Measurements from ENCODE around the gene GON7.
"Not testable (repeated sequence)": the region's sequence is repeated elsewhere in the genome, so short reads cannot be mapped to it uniquely, and the experiment has no call there.

DNA sequence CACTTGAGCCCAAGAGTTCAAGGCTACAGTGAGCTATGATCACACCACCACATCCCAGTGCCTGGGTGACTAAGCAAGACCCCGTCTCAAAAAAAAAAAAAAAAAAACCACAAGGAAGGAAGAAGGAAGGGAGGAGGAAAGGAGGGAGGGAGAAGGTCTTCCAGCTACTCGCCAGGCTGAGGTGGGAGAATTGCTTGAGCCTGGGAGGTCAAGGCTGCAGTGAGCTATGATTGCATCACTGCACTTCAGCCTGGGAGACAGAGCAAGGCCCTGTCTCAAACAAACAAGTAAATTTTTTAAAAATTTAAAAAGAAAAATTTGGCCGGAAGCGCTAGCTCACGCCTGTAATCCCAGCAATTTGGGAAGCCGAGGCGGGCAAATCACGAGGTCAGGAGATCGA, 38.3 kb downstream of the GON7 start:
- not testable (repeated sequence) for TF ChIP-seq POLR2A (IDR thresholded peaks at IDR 0.05)
- TF ChIP-seq, protein P1, sequence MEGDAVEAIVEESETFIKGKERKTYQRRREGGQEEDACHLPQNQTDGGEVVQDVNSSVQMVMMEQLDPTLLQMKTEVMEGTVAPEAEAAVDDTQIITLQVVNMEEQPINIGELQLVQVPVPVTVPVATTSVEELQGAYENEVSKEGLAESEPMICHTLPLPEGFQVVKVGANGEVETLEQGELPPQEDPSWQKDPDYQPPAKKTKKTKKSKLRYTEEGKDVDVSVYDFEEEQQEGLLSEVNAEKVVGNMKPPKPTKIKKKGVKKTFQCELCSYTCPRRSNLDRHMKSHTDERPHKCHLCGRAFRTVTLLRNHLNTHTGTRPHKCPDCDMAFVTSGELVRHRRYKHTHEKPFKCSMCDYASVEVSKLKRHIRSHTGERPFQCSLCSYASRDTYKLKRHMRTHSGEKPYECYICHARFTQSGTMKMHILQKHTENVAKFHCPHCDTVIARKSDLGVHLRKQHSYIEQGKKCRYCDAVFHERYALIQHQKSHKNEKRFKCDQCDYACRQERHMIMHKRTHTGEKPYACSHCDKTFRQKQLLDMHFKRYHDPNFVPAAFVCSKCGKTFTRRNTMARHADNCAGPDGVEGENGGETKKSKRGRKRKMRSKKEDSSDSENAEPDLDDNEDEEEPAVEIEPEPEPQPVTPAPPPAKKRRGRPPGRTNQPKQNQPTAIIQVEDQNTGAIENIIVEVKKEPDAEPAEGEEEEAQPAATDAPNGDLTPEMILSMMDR (IDR thresholded peaks at IDR 0.05), result not testable (repeated sequence)
